ENCODE measurements around the gene LRRC8D. TPM values are rescaled to one million over a fixed set of nuclear protein-coding genes. Genes with fewer than 3 reads are reported as not detected.

Gene LRRC8D
- total and polyA plus RNA-seq, 9 of the 15 experiments (the other 6 are each of a cell fraction or from before 2014, with no cell fraction given): 3.4 to 53.9 (median 15.9) TPM

- TF ChIP-seq ZNF121 (CRISPR knock-in tag; conservative IDR thresholded peaks at IDR 0.05) (no peak), BACH1 (tag; IDR thresholded peaks at IDR 0.05) (no peak)
Measured at GRCh38 chr1:89815040-89815439, 5.8 kb upstream of the LRRC8D start (continued).

GRCh38 chr1:89815611-89816010 lies 5.2 kb upstream of the LRRC8D start:
- TF ChIP-seq WHSC1 (IDR thresholded peaks at IDR 0.05; ENCODE audit: low read length) (no peak), PHB2 (IDR thresholded peaks at IDR 0.05; ENCODE audit: low read depth) (no peak), SNAPC5 (CRISPR knock-in tag; IDR thresholded peaks at IDR 0.05) (no peak), ZHX1 (conservative IDR thresholded peaks at IDR 0.05; ENCODE audit: low read length) (no peak), TEAD2 (tag; IDR thresholded peaks at IDR 0.05) (no peak), ZBTB33 (CRISPR knock-in tag; IDR thresholded peaks at IDR 0.05) (0 out of 2 replicates have a peak, but pooled peaks have one; percentile 30)
- 76% methylated on average over 5 of the region's 5 CpGs for WGBS (ENCODE audit: insufficient coverage, low coverage, missing lambda C conversion rate)
- H3K27me3 ChIP-seq (ENCODE audit: control insufficient read depth in 2 of 2, insufficient read depth in 2 of 2, low read length in 2 of 2): no peaks in the 10 kb centered on the region
- H3K79me2 ChIP-seq (ENCODE audit: control insufficient read depth, insufficient read depth, low read length): peaks cover 18% of the 10 kb centered on the region
- H3K4me2 ChIP-seq (ENCODE audit: insufficient read depth, low read length): no peak overlapping the region
- H3K9ac ChIP-seq (ENCODE audit: insufficient read depth in 1 of 2, low read depth in 2 of 2, low read length in 2 of 2): no peak overlapping the region
- intact Hi-C loops (cut with micrococcal nuclease) (no loop called here), in situ Hi-C loops (cut with MboI) (no loop called here)
- no peak overlapping the region for H3K4me3 ChIP-seq
- FAIRE-seq (no peak), DNase-seq (ENCODE audit: extremely low read depth in 1 of 4, low spot score in 3 of 4) (no peak), ATAC-seq (no peak)
- no TSS peak for BruUV-seq (replicated peaks)
- H3K27ac ChIP-seq (ENCODE audit: extremely low read depth, low read depth, low read length): no peak overlapping the region
- H4K20me1 ChIP-seq (replicated peaks; ENCODE audit: control insufficient read depth, insufficient read depth, low read length): no peaks in the 10 kb centered on the region
- H3K36me3 ChIP-seq (ENCODE audit: control insufficient read depth, insufficient read depth, low read length): 0 out of 3 replicates have a peak, but pooled peaks cover 2% of the 10 kb centered on the region
- H3K9me1 ChIP-seq (ENCODE audit: control insufficient read depth, insufficient read depth, low read length): no peaks in the 10 kb centered on the region
- H3K4me1 ChIP-seq (replicated peaks in 1 of 2; ENCODE audit: control insufficient read depth in 2 of 2, insufficient read depth in 2 of 2, low read length in 2 of 2): peaks cover 6% of the 10 kb centered on the region in 2 experiments; a peak in 3 of 5 replicates
- H3K9me3 ChIP-seq (replicated peaks; ENCODE audit: control insufficient read depth, insufficient read depth, low read depth, low read length): no peaks in the 10 kb centered on the region
- no peak overlapping the region for H2AFZ ChIP-seq (ENCODE audit: low read depth, low read length)
- POLR2A ChIA-PET: interaction anchor here (0.6 to 1.0 kb wide), 6 partner anchors 9 to 196 kb away, joined by 3 to 4 read pairs (median 3); no protein-coding TSS in a partner anchor
- CTCF ChIA-PET (ENCODE audit: low intra/inter-chr PET ratio): no interaction called here
